ENCODE results near the gene TRAPPC10. TPM values are rescaled to one million over a fixed set of nuclear protein-coding genes. Genes with fewer than 3 reads are reported as not detected.
"Not testable (repeated sequence)": the region's sequence is repeated elsewhere in the genome, so short reads cannot be mapped to it uniquely, and the experiment has no call there.

The TRAPPC10 gene
- total and polyA plus RNA-seq, 2 donors: 11.2 to 27.8 TPM

- 84% methylated on average over 1 of the region's 1 CpG for WGBS
- H3K4me1 ChIP-seq (ENCODE audit: insufficient read depth): no peaks in the 10 kb centered on the region
- no peak for DNase-seq (ENCODE audit: extremely low spot score)
- H3K4me3 ChIP-seq (ENCODE audit: low read depth, low read length): no peak overlapping the region
- no peaks in the 10 kb centered on the region for H3K36me3 ChIP-seq (ENCODE audit: insufficient read depth)
- H3K27ac ChIP-seq (ENCODE audit: low read depth): no peak overlapping the region
Measured at GRCh38 chr21:44094832-44095231, 82.7 kb downstream of the TRAPPC10 start.

DNA sequence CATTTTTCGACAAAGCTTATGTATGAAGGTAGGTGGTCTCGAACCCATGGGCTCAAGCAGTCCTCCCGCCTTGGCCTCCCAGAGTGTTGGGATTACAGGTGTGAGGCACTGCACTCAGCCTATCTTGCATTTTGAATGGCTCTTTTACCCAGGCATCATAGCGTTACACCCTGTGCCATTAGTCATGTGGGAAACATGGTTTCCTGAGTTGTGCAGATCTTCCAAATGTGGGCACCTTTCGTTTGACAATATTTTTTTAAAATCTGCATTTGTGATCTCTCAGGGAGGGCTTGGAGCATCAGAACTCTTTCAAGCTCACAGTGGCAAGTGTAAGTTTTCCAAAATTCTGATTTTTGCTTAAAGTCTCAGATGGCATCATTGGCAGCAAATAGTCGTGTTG lies 86.4 kb downstream of the TRAPPC10 start:
- not testable (repeated sequence) for H3K27ac ChIP-seq (ENCODE audit: low read depth); H3K4me3 ChIP-seq (ENCODE audit: low read depth, low read length); DNase-seq (ENCODE audit: extremely low spot score); H3K36me3 ChIP-seq (ENCODE audit: insufficient read depth); H3K4me1 ChIP-seq (ENCODE audit: insufficient read depth)
- no CpG with 5 or more reads among the region's 6 CpGs for WGBS

- not testable (repeated sequence) for H3K27ac ChIP-seq (ENCODE audit: low read depth); DNase-seq (ENCODE audit: extremely low spot score); H3K4me1 ChIP-seq (ENCODE audit: insufficient read depth); H3K36me3 ChIP-seq (ENCODE audit: insufficient read depth); H3K4me3 ChIP-seq (ENCODE audit: low read depth, low read length)
- WGBS: no CpG with 5 or more reads among the region's 13 CpGs
Measured at GRCh38 chr21:44098964-44099363, 86.9 kb downstream of the TRAPPC10 start.

DNA sequence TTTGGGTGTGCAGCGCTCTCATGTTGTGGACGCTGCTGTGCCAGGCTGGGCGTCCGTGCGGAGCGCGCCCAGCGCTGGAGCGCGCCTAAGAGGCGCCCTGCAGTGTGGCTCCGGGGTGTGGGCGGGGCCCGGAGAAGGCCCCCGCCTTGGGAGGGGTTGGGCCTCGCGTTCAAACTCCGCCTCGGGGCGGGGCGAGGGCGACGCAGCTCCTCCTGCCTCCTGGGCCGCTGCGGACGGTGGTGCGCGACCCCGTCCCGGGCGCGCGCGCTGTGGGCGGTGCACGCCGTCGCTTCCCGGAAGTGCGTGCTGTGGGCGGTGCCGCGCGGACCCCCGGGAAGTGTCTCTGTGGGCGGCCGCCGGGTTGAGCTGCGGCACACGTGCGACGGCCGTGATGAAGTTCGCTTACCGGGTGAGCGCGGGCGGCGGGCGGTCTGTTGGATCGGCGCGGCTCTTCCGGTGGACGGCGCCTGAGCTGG lies 95.0 kb downstream of the TRAPPC10 start, which contains the start of gene PWP2:
Gene PWP2 (plus strand): TSS at position 374 of the 476 bp plus-strand sequence. CDS start 18 bp downstream, at position 392.
- H3K4me1 ChIP-seq (ENCODE audit: insufficient read depth); H3K27ac ChIP-seq (ENCODE audit: low read depth); DNase-seq (ENCODE audit: extremely low spot score); H3K4me3 ChIP-seq (ENCODE audit: low read depth, low read length); H3K36me3 ChIP-seq (ENCODE audit: insufficient read depth): not testable (repeated sequence)
- 0% methylated on average over 37 of the region's 66 CpGs for WGBS

- H3K27ac ChIP-seq (ENCODE audit: low read depth); H3K4me1 ChIP-seq (ENCODE audit: insufficient read depth); H3K36me3 ChIP-seq (ENCODE audit: insufficient read depth); H3K4me3 ChIP-seq (ENCODE audit: low read depth, low read length); DNase-seq (ENCODE audit: extremely low spot score): not testable (repeated sequence)
- 0% methylated on average over 5 of the region's 31 CpGs for WGBS
Measured at GRCh38 chr21:44107589-44107988, 95.5 kb downstream of the TRAPPC10 start.

- WGBS: 61% methylated on average over 5 of the region's 33 CpGs
- H3K4me1 ChIP-seq (ENCODE audit: insufficient read depth); DNase-seq (ENCODE audit: extremely low spot score); H3K27ac ChIP-seq (ENCODE audit: low read depth); H3K36me3 ChIP-seq (ENCODE audit: insufficient read depth); H3K4me3 ChIP-seq (ENCODE audit: low read depth, low read length): not testable (repeated sequence)
Measured at GRCh38 chr21:44113702-44114371, 101.7 kb downstream of the TRAPPC10 start.

DNA sequence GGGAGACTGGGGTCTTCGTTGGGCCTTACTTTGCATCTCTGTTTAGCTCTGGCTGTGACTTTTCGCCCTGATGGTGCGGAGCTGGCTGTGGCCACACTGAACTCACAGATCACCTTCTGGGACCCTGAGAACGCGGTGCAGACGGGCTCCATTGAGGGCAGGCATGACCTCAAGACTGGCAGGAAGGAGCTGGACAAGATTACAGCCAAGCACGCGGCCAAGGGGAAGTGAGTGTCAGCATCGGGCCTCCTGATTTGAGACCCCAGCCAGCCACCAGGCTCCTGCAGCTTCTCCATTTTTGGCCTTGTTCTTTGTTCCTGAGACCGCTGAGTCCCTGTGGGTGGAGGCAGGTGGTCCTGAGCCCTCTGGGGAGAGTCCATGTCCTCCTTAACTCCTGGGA lies 110.0 kb downstream of the TRAPPC10 start:
- not testable (repeated sequence) for H3K4me1 ChIP-seq (ENCODE audit: insufficient read depth); DNase-seq (ENCODE audit: extremely low spot score); H3K36me3 ChIP-seq (ENCODE audit: insufficient read depth); H3K4me3 ChIP-seq (ENCODE audit: low read depth, low read length); H3K27ac ChIP-seq (ENCODE audit: low read depth)
- no CpG with 5 or more reads among the region's 10 CpGs for WGBS

DNA sequence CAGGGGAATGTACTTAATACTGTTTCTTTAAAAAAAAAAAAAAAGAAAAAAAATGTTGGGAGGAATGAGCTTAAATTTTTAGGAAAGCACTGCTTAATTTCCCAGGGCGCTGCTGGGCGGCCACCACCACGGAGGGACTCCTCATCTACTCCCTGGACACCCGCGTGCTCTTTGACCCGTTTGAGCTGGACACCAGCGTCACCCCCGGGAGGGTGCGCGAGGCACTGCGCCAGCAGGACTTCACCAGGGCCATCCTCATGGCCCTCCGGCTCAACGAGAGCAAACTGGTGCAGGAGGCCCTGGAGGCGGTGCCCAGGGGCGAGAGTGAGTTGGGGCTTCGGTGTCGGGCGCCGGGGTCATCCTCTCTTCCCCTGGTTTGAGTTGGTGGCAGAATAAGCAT lies 115.7 kb downstream of the TRAPPC10 start:
- not testable (repeated sequence) for DNase-seq (ENCODE audit: extremely low spot score); H3K27ac ChIP-seq (ENCODE audit: low read depth); H3K4me1 ChIP-seq (ENCODE audit: insufficient read depth); H3K36me3 ChIP-seq (ENCODE audit: insufficient read depth); H3K4me3 ChIP-seq (ENCODE audit: low read depth, low read length)
- WGBS: no CpG with 5 or more reads among the region's 19 CpGs

DNA sequence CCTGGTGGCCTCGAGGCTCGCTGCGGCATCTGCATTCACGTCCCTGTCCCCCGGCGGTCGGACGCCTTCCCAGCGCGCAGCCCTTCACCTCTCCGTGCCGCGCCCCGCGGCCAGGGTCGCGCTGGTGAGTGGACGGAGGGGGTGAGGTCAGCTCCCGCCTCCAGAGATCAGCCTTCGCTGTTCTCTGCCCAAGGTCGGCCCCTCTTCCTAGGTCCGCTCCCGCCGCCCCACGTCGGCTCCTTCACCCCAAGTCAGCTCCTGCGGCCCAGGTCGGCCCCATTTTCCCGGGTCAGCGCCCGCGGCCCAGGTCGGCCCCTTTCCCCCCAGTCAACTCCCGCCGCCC lies 121.6 kb downstream of the TRAPPC10 start:
- WGBS: 0% methylated on average over 4 of the region's 35 CpGs
- H3K36me3 ChIP-seq (ENCODE audit: insufficient read depth); H3K27ac ChIP-seq (ENCODE audit: low read depth); H3K4me1 ChIP-seq (ENCODE audit: insufficient read depth); DNase-seq (ENCODE audit: extremely low spot score); H3K4me3 ChIP-seq (ENCODE audit: low read depth, low read length): not testable (repeated sequence)

- not testable (repeated sequence) for H3K4me3 ChIP-seq (ENCODE audit: low read depth, low read length); H3K4me1 ChIP-seq (ENCODE audit: insufficient read depth); DNase-seq (ENCODE audit: extremely low spot score); H3K27ac ChIP-seq (ENCODE audit: low read depth); H3K36me3 ChIP-seq (ENCODE audit: insufficient read depth)
- no CpG with 5 or more reads among the region's 8 CpGs for WGBS
Measured at GRCh38 chr21:44134732-44135131, 122.6 kb downstream of the TRAPPC10 start.

DNA sequence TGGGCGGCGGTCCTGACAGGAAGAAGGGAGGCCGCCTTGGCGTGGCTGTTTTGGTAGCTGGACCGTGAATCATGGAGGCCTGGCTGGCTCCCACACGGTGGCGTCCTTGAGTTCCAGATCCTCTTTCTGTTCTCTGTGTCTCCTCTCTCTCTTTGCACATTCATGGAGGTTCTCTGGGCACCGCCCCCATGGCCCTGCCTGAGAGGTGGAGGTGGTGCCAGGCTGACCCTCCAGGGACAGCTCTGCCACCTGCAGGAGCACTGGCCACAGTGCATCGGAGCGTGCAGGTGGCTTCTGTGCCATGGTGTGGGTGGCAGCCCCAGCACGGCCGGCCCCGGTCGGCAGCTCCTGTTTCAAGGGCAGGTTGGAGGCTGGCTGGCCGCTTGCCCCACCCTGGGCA lies 125.9 kb downstream of the TRAPPC10 start:
- H3K36me3 ChIP-seq (ENCODE audit: insufficient read depth); DNase-seq (ENCODE audit: extremely low spot score); H3K27ac ChIP-seq (ENCODE audit: low read depth); H3K4me1 ChIP-seq (ENCODE audit: insufficient read depth); H3K4me3 ChIP-seq (ENCODE audit: low read depth, low read length): not testable (repeated sequence)
- WGBS: 70% methylated on average over 2 of the region's 15 CpGs

- not testable (repeated sequence) for H3K27ac ChIP-seq (ENCODE audit: low read depth); DNase-seq (ENCODE audit: extremely low spot score); H3K4me1 ChIP-seq (ENCODE audit: insufficient read depth); H3K36me3 ChIP-seq (ENCODE audit: insufficient read depth); H3K4me3 ChIP-seq (ENCODE audit: low read depth, low read length)
- WGBS: 49% methylated on average over 10 of the region's 30 CpGs
Measured at GRCh38 chr21:44139787-44140551, 127.9 kb downstream of the TRAPPC10 start.

GRCh38 chr21:44140552-44140932 lies 128.4 kb downstream of the TRAPPC10 start:
- H3K27ac ChIP-seq (ENCODE audit: low read depth); H3K4me3 ChIP-seq (ENCODE audit: low read depth, low read length); H3K4me1 ChIP-seq (ENCODE audit: insufficient read depth); DNase-seq (ENCODE audit: extremely low spot score); H3K36me3 ChIP-seq (ENCODE audit: insufficient read depth): not testable (repeated sequence)
- WGBS: no CpG with 5 or more reads among the region's 18 CpGs

DNA sequence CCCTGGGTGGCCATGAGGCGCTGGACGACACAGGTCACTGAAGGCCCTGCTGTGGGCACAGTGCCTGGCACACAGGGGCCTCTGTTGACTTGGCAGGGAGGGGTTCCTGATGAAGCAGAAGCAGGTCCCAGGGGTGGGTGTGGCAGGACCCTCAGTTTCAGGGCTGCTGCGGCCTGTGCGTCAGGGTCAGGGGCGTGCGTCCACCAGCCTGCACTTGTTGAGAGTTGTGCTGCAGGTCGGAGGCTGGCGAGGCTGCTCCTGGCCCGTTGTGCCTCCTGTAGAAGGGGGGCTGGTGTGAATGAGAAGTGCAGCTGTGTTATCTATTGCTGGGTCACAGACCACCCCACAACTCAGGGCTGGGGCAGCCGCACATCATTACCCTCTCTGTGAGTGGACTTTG lies 130.4 kb downstream of the TRAPPC10 start:
- not testable (repeated sequence) for H3K4me3 ChIP-seq (ENCODE audit: low read depth, low read length); H3K36me3 ChIP-seq (ENCODE audit: insufficient read depth); H3K27ac ChIP-seq (ENCODE audit: low read depth); H3K4me1 ChIP-seq (ENCODE audit: insufficient read depth); DNase-seq (ENCODE audit: extremely low spot score)
- 80% methylated on average over 6 of the region's 10 CpGs for WGBS
